SK-N-SH treated with all-trans-retinoic acid at 6 μM for 48 hours (cell line): ENCODE measurements around the gene CFAP100.

ENCODE experiments used
- ARNTL ChIP-seq: fragments of 450-650 bp; formaldehyde crosslinking; IDR thresholded peaks from 2 replicates; pipeline ENCODE4 v1.5.0; 2020; ENCODE audit warnings: low read depth, mild to moderate bottlenecking, moderate library complexity, borderline replicate concordance
- CSDC2 ChIP-seq: fragments of 250-450 bp; sonication (Bioruptor Pico); IDR thresholded peaks from 2 replicates; pipeline ENCODE4 v1.5.0; 2020; ENCODE audit warnings: mild to moderate bottlenecking, moderate library complexity
- PPARA ChIP-seq: fragments of 250-450 bp; sonication (Bioruptor Pico); IDR thresholded peaks from 2 replicates; pipeline ENCODE4 v1.5.0; 2020; ENCODE audit warnings: mild to moderate bottlenecking, borderline replicate concordance
- ZC3H10 ChIP-seq: fragments of 250-450 bp; sonication (Bioruptor Pico); IDR thresholded peaks from 2 replicates; pipeline ENCODE4 v1.5.1; 2021; ENCODE audit warnings: mild to moderate bottlenecking, moderate library complexity
- TF ChIP-seq, protein P1 (sequence below): fragments of 250-450 bp; sonication (Bioruptor Pico); IDR thresholded peaks from 2 replicates; pipeline ENCODE4 v1.8.0; 2021; ENCODE audit warnings: low read depth, mild to moderate bottlenecking, moderate library complexity, borderline replicate concordance
- TF ChIP-seq, protein P2 (sequence below): fragments of 250-450 bp; sonication (Bioruptor Pico); IDR thresholded peaks from 2 replicates; pipeline ENCODE4 v1.5.1; 2020; ENCODE audit warnings: low read depth, mild to moderate bottlenecking, moderate library complexity
- TF ChIP-seq, protein P3 (sequence below): fragments of 250-450 bp; sonication (Bioruptor Pico); IDR thresholded peaks from 2 replicates; pipeline ENCODE4 v1.5.0; 2020; ENCODE audit warnings: mild to moderate bottlenecking, moderate library complexity
- TF ChIP-seq, protein P4 (sequence below): fragments of 250-450 bp; sonication (Bioruptor Pico); IDR thresholded peaks from 2 replicates; pipeline ENCODE4 v1.8.0; 2020; ENCODE audit warnings: mild to moderate bottlenecking, moderate library complexity, borderline replicate concordance

DNA sequence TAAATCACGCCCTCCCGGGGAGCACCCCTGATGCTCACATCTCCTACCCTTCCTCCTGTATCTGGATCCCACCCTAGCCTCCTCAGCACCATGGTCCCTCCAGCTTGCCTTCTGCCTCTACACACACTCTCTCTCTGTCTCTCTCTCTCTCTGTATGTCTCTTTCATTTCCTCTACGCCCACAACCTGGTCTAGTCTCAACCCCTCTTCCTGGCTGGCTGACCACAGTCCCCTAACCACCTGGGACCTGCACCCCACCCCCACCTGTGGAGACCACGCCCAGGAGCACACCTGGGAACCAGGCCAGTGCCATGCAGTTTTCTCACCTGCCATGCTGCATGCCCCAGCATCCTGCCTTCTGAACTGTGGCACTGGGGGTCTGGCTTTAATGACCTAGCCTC, 4.0 kb upstream of the CFAP100 start:
- TF ChIP-seq, protein P1, sequence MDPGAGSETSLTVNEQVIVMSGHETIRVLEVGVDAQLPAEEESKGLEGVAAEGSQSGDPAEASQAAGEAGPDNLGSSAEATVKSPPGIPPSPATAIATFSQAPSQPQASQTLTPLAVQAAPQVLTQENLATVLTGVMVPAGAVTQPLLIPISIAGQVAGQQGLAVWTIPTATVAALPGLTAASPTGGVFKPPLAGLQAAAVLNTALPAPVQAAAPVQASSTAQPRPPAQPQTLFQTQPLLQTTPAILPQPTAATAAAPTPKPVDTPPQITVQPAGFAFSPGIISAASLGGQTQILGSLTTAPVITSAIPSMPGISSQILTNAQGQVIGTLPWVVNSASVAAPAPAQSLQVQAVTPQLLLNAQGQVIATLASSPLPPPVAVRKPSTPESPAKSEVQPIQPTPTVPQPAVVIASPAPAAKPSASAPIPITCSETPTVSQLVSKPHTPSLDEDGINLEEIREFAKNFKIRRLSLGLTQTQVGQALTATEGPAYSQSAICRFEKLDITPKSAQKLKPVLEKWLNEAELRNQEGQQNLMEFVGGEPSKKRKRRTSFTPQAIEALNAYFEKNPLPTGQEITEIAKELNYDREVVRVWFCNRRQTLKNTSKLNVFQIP (CRISPR knock-in tag) = no peak
- TF ChIP-seq, protein P2, sequence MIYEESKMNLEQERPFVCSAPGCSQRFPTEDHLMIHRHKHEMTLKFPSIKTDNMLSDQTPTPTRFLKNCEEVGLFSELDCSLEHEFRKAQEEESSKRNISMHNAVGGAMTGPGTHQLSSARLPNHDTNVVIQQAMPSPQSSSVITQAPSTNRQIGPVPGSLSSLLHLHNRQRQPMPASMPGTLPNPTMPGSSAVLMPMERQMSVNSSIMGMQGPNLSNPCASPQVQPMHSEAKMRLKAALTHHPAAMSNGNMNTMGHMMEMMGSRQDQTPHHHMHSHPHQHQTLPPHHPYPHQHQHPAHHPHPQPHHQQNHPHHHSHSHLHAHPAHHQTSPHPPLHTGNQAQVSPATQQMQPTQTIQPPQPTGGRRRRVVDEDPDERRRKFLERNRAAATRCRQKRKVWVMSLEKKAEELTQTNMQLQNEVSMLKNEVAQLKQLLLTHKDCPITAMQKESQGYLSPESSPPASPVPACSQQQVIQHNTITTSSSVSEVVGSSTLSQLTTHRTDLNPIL (CRISPR knock-in tag) = no peak
- TF ChIP-seq ARNTL (CRISPR knock-in tag) = no peak
- TF ChIP-seq CSDC2 (CRISPR knock-in tag) = no peak
- TF ChIP-seq ZC3H10 = no peak
- TF ChIP-seq, protein P3, sequence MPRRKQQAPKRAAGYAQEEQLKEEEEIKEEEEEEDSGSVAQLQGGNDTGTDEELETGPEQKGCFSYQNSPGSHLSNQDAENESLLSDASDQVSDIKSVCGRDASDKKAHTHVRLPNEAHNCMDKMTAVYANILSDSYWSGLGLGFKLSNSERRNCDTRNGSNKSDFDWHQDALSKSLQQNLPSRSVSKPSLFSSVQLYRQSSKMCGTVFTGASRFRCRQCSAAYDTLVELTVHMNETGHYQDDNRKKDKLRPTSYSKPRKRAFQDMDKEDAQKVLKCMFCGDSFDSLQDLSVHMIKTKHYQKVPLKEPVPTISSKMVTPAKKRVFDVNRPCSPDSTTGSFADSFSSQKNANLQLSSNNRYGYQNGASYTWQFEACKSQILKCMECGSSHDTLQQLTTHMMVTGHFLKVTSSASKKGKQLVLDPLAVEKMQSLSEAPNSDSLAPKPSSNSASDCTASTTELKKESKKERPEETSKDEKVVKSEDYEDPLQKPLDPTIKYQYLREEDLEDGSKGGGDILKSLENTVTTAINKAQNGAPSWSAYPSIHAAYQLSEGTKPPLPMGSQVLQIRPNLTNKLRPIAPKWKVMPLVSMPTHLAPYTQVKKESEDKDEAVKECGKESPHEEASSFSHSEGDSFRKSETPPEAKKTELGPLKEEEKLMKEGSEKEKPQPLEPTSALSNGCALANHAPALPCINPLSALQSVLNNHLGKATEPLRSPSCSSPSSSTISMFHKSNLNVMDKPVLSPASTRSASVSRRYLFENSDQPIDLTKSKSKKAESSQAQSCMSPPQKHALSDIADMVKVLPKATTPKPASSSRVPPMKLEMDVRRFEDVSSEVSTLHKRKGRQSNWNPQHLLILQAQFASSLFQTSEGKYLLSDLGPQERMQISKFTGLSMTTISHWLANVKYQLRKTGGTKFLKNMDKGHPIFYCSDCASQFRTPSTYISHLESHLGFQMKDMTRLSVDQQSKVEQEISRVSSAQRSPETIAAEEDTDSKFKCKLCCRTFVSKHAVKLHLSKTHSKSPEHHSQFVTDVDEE (CRISPR knock-in tag) = no peak
- TF ChIP-seq PPARA (CRISPR knock-in tag) = no peak
- TF ChIP-seq, protein P4, sequence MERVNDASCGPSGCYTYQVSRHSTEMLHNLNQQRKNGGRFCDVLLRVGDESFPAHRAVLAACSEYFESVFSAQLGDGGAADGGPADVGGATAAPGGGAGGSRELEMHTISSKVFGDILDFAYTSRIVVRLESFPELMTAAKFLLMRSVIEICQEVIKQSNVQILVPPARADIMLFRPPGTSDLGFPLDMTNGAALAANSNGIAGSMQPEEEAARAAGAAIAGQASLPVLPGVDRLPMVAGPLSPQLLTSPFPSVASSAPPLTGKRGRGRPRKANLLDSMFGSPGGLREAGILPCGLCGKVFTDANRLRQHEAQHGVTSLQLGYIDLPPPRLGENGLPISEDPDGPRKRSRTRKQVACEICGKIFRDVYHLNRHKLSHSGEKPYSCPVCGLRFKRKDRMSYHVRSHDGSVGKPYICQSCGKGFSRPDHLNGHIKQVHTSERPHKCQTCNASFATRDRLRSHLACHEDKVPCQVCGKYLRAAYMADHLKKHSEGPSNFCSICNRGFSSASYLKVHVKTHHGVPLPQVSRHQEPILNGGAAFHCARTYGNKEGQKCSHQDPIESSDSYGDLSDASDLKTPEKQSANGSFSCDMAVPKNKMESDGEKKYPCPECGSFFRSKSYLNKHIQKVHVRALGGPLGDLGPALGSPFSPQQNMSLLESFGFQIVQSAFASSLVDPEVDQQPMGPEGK (CRISPR knock-in tag) = no peak
